K562 (cell line): ENCODE measurements around the gene KANK4. TPM values are rescaled to one million over a fixed set of nuclear protein-coding genes. Genes with fewer than 3 reads are reported as not detected.

Experiments used
- ATAC-seq: fragments of 200-7000 bp; cut with Tn5 transposase; 3 replicates; pipeline ENCODE4 v1.9.1; 2020; ENCODE audit warnings: moderate library complexity
- BruUV-seq: library from RNA; stranded (reverse); fragments of 400-500 nt; replicated peaks from 2 replicates; lab custom pipeline; 2021; lab: Mats Ljungman, UMichigan
- CTCF ChIA-PET: fragments of 300-600 bp; formaldehyde crosslinking; extraction: SDS; loops from one replicate; lab custom pipeline; 2021; ENCODE audit warnings: low intra/inter-chr PET ratio; lab: Yijun Ruan, JAX
- POLR2A ChIA-PET: fragments of 300-600, 350-650 bp; sonication (Branson Sonifier 250); formaldehyde crosslinking; extraction: SDS; loops from one replicate; lab custom pipeline; 2021; ENCODE audit warnings: antibody characterized with exemption, inconsistent platforms; lab: Yijun Ruan, JAX
- DNase-seq, 4 experiments: peaks; one replicate each; pipeline versions ENCODE4 v3.0.0 to v3.0.0-alpha.2; 2011 to 2018; ENCODE audit warnings: low spot score in 3 of 4, mixed read lengths in 3 of 4; ENCODE audit errors: extremely low read depth in 1 of 4
- FAIRE-seq: peaks from 2 replicates; lab custom pipeline; 2011; peaks lifted over from hg19 to GRCh38; lab: Jason Lieb, UNC
- H2AFZ ChIP-seq: 2 replicates; pipeline ENCODE4 v1.6.0; 2011; ENCODE audit warnings: low read depth, low read length, control low read depth, inconsistent platforms
- H3K27ac ChIP-seq: fragments of 200-600 bp; 3 replicates; pipeline ENCODE4 v1.8.0; 2011; ENCODE audit warnings: low read depth, mild to moderate bottlenecking, control low read depth, inconsistent platforms, low read length, moderate library complexity, mixed read lengths; ENCODE audit errors: extremely low read depth
- H3K27me3 ChIP-seq, 2 experiments: fragments of 300-600 bp in 1 of 2; 2 replicates in 1 of 2; 3 replicates in 1 of 2; pipeline versions ENCODE4 v1.6.0 to v1.8.0; 2011; ENCODE audit warnings: inconsistent platforms in 2 of 2, low read length in 2 of 2, mild to moderate bottlenecking in 1 of 2, mixed read lengths in 1 of 2, moderate library complexity in 1 of 2; ENCODE audit not compliant: control insufficient read depth in 2 of 2, insufficient read depth in 2 of 2
- H3K36me3 ChIP-seq: fragments of 300-600 bp; 3 replicates; pipeline ENCODE4 v1.8.0; 2011; ENCODE audit warnings: mild to moderate bottlenecking, low read length, inconsistent platforms; ENCODE audit not compliant: control insufficient read depth, insufficient read depth
- H3K4me1 ChIP-seq, 2 experiments: fragments of 200-600 bp in 1 of 2; replicated peaks in 1 of 2; 2 replicates in 1 of 2; 3 replicates in 1 of 2; pipeline versions ENCODE4 v1.5.1 to v1.8.0; 2011; ENCODE audit warnings: inconsistent platforms in 2 of 2, low read length in 2 of 2, mild to moderate bottlenecking in 1 of 2, mixed read lengths in 1 of 2, moderate library complexity in 1 of 2; ENCODE audit not compliant: control insufficient read depth in 2 of 2, insufficient read depth in 2 of 2
- H3K4me2 ChIP-seq: 2 replicates; pipeline ENCODE4 v1.6.1; 2011; ENCODE audit warnings: low read length, control low read depth, inconsistent platforms, mixed read lengths; ENCODE audit not compliant: insufficient read depth
- H3K4me3 ChIP-seq: fragments of 200-600 bp; sonication (generic), shearing (Covaris generic); 2 replicates; pipeline ENCODE4 v1.5.1; 2016; ENCODE audit warnings: control low read depth, inconsistent platforms
- H3K79me2 ChIP-seq: fragments of 200-600 bp; 3 replicates; pipeline ENCODE4 v1.8.0; 2011; ENCODE audit warnings: low read length, inconsistent platforms; ENCODE audit not compliant: control insufficient read depth, insufficient read depth
- H3K9ac ChIP-seq, 2 experiments: 2 replicates each; pipeline versions ENCODE4 v1.6.0 to v1.6.1; 2011; ENCODE audit warnings: low read depth in 2 of 2, low read length in 2 of 2, control low read depth in 1 of 2, inconsistent platforms in 1 of 2, mild to moderate bottlenecking in 1 of 2, mixed read lengths in 1 of 2; ENCODE audit not compliant: insufficient read depth in 1 of 2
- H3K9me1 ChIP-seq: one replicate; pipeline ENCODE4 v1.6.0; 2011; ENCODE audit warnings: inconsistent platforms, mild to moderate bottlenecking, low read length, moderate library complexity; ENCODE audit not compliant: control insufficient read depth, insufficient read depth
- H3K9me3 ChIP-seq: replicated peaks from 2 replicates; pipeline ENCODE4 v1.5.1; 2011; ENCODE audit warnings: low read depth, low read length, inconsistent platforms; ENCODE audit not compliant: control insufficient read depth, insufficient read depth
- H4K20me1 ChIP-seq: replicated peaks from 2 replicates; pipeline ENCODE4 v1.6.1; 2011; ENCODE audit warnings: low read length, inconsistent platforms, mixed read lengths; ENCODE audit not compliant: control insufficient read depth, insufficient read depth
- CBX1 ChIP-seq: sonication (generic); IDR thresholded peaks from 2 replicates; pipeline ENCODE4 v1.6.1; 2016; ENCODE audit warnings: antibody characterized with exemption, low read depth, mild to moderate bottlenecking
- E2F5 ChIP-seq: sonication (generic); formaldehyde crosslinking; IDR thresholded peaks from 2 replicates; pipeline ENCODE4 v1.8.0; 2022; ENCODE audit warnings: mild to moderate bottlenecking, missing genetic modification reagents
- HDAC3 ChIP-seq: fragments of 450-650 bp; IDR thresholded peaks from 2 replicates; pipeline ENCODE4 v1.6.1; 2018; ENCODE audit warnings: borderline replicate concordance, mild to moderate bottlenecking, moderate library complexity; ENCODE audit not compliant: partially characterized antibody
- NR4A1 ChIP-seq, 2 experiments: fragments of 250-450 bp in 1 of 2; fragments of 450-650 bp in 1 of 2; sonication (Bioruptor Pico) in 1 of 2; IDR thresholded peaks; 2 replicates each; pipeline versions ENCODE4 v1.4.0 to v1.6.1; 2016 to 2020; ENCODE audit warnings: mild to moderate bottlenecking in 2 of 2, missing compliant biosample characterization in 1 of 2, missing genetic modification characterization in 1 of 2, moderate library complexity in 1 of 2
- PHB ChIP-seq: fragments of 250-450 bp; sonication (Bioruptor Pico); IDR thresholded peaks from 2 replicates; pipeline ENCODE4 v1.5.0; 2021
- POLR2H ChIP-seq: IDR thresholded peaks from 2 replicates; pipeline ENCODE4 v1.6.1; 2016; ENCODE audit warnings: missing genetic modification characterization, low read depth, mild to moderate bottlenecking, control low read depth, missing compliant biosample characterization, moderate library complexity
- POLR3A ChIP-seq: IDR thresholded peaks from 2 replicates; pipeline ENCODE4 v1.6.1; 2011; ENCODE audit warnings: borderline replicate concordance, mild to moderate bottlenecking, moderate library complexity; ENCODE audit not compliant: insufficient read length, insufficient read depth; ENCODE audit errors: extremely low read depth
- RAD51 ChIP-seq: fragments of 450-650 bp; IDR thresholded peaks from 2 replicates; pipeline ENCODE4 v1.7.1; 2016; ENCODE audit warnings: low read depth, mild to moderate bottlenecking, borderline replicate concordance
- RFX1 ChIP-seq: fragments of 450-650 bp; IDR thresholded peaks from 2 replicates; pipeline ENCODE4 v1.6.1; 2016; ENCODE audit warnings: mild to moderate bottlenecking, moderate library complexity
- SMARCE1 ChIP-seq: fragments of 450-650 bp; IDR thresholded peaks from 2 replicates; pipeline ENCODE4 v1.7.1; 2016; ENCODE audit warnings: mild to moderate bottlenecking
- SRSF9 ChIP-seq: fragments of 200-400 bp; formaldehyde crosslinking; IDR thresholded peaks from 2 replicates; pipeline ENCODE4 v1.6.1; 2017; ENCODE audit warnings: low read depth, low read length, borderline replicate concordance
- WHSC1 ChIP-seq: IDR thresholded peaks from one replicate; pipeline ENCODE4 v1.6.1; 2012; ENCODE audit warnings: low read length, control low read depth, inconsistent platforms
- WGBS: fragments of 100-300 bp; shearing (Covaris generic); methylation state at CpG from one replicate; pipeline ENCODE4 v1.1.6; 2016; ENCODE audit warnings: low coverage, mixed read lengths; ENCODE audit not compliant: insufficient coverage; ENCODE audit errors: missing lambda C conversion rate; 5-methylcytosine and 5-hydroxymethylcytosine counted together
- in situ Hi-C: fragments of 300-500 bp; cut with MboI; formaldehyde crosslinking; loops from 4 replicates; pipeline ENCODE4 v1.15.0; 2018; ENCODE audit warnings: inconsistent platforms, mixed read lengths
- intact Hi-C: fragments of 100-400 bp; cut with micrococcal nuclease; formaldehyde crosslinking; loops from 2 replicates; pipeline ENCODE4 v1.14.2; 2022
- polyA plus RNA-seq, 8 experiments: library from polyadenylated mRNA; depleted of rRNA in 4 of 8; stranded (reverse) in 5 of 8; unstranded in 3 of 8; fragments of >200 nt; fragmentation: Nextera tagmentation in 2 of 8; fragmentation: Illumina TruSeq in 1 of 8; extraction: Ambion mirVana in 2 of 8; extraction: Trizol in 1 of 8; gene quantifications; 2 replicates each; pipeline versions ENCODE4 v1.2.1 to v1.2.3, GENCODE V29; 2011 to 2014; ENCODE audit warnings: inconsistent platforms in 1 of 8, missing spikeins in 1 of 8
- total RNA-seq, 7 experiments: library from RNA; depleted of rRNA in 6 of 7; stranded (reverse); fragments of >200 nt in 6 of 7; fragmentation: Illumina TruSeq in 2 of 7; extraction: Trizol in 2 of 7; gene quantifications; 2 replicates each; pipeline versions ENCODE4 v1.2.1 to v1.2.3, GENCODE V29; 2011 to 2021; ENCODE audit warnings: low replicate concordance in 1 of 7

The KANK4 gene
- total and polyA plus RNA-seq, 9 of the 15 experiments (the other 6 are each of a cell fraction or from before 2014, with no cell fraction given): not detected

- Histone ChIP-seq H3K9ac (no peak overlapping the region), H3K4me2 (no peak overlapping the region), H3K9me3 (no peaks in the 10 kb centered on the region), H2AFZ (no peak overlapping the region), H3K4me1 (no peaks in the 10 kb centered on the region), H3K4me3 (no peak overlapping the region), H3K36me3 (no peaks in the 10 kb centered on the region)
- POLR2A ChIA-PET: no interaction called here
- DNase-seq: no peak
- intact Hi-C loops (no loop called here), in situ Hi-C loops (no loop called here)
- 0% methylated on average over 3 of the region's 3 CpGs for WGBS
- FAIRE-seq: no peak
- no peak for ATAC-seq
- TF ChIP-seq RFX1 (no peak), HDAC3 (no peak), NR4A1 (CRISPR knock-in tag; IDR thresholded peaks at IDR 0.05) (no peak), NR4A1 (tag; IDR thresholded peaks at IDR 0.05) (no peak), CBX1 (no peak), WHSC1 (no peak), POLR2H (tag) (no peak), SRSF9 (no peak), RAD51 (no peak), E2F5 (CRISPR knock-in tag) (no peak), PHB (no peak), POLR3A (no peak), SMARCE1 (no peak)
- TF ChIP-seq, all 486 proteins: peak for 0
- CTCF ChIA-PET: no interaction called here
- Histone ChIP-seq H3K9me1 (no peaks in the 10 kb centered on the region), H3K27ac (no peak overlapping the region), H3K79me2 (no peaks in the 10 kb centered on the region), H4K20me1 (no peaks in the 10 kb centered on the region; the same call in 1 of the 2 replicates), H3K27me3 (peaks cover 7 to 26% of the 10 kb centered on the region in 2 experiments)
- BruUV-seq: no TSS peak
Observed at GRCh38 chr1:62260688-62261087, 58.5 kb downstream of the KANK4 start.
